Stimulated activated CD4-positive, alpha-beta T cell treated with anti-CD3 and anti-CD28 coated beads, Interleukin-2, amount 100 ng/mL, for 4 hours (primary cell): ENCODE data around the gene HDAC4.

Source experiments
- DNase-seq: peaks from one replicate; pipeline ENCODE4 v3.0.0-alpha.2; 2020; ENCODE audit warnings: low read depth

Gene HDAC4

DNA sequence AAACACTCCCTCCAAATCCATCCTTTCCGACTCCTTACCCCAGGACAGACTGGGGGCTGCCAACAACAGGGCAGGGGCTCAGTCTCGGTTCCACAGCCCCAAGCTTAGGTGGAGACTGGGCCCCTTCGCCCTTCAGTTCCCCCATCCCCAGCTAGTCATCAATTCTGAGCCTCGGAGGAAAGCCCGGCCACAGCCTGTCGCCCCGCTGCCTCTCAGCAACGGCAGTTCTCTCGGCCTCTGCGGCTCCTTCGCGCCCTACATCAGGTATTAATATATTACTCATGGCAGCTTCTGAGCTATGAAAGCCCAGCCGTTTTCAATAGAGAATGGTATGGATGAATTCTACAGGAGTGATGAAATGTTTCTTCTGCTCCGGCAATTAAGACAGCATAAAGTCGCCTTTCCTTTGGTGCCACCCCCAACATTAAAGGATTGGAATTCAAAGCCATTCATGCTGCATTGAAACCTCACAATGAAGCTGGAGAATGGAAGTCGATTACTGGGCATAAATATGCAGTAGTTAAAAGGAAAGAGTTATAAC, 2.8 kb downstream of the HDAC4 start:
- DNase-seq = no peak

DNA sequence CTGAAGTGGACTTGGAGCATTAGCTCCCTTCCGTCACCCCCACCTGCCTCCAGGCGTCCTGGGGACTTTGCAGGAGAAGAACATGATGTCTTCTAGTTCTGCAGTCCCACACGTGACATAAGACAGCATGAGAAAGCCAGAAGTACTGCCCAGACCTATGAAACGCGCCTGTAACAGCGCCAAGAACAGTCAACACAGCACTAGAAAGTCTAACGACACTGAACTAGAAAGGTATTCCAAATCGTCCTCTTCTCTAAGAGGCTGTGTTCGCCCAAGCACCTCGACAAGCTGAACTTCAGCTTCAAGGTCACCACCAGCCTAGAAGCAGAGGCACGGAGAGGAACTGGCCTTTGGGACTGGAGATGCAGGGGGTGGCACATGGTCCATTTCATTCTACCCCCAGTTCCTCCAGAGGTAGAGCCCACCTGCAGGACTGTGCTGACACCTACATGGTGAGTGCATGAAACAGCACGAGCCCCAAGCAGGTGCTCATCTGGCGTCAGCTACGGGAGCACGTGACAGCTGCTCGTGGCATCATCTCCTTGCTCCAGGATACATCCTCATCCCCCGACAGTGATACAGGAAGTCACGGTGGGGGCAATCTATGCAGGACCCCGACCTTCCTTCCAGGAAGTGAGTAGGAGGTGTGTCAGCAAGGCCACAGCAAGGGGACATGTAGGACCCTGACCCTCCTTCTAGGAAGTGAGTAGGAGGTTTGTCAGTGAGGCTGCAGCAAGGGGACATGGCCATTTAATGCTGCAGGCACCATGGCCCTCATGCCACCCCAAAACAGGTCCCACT, 3.7 kb downstream of the HDAC4 start:
- DNase-seq = peak; percentile 24

- DNase-seq = no peak
These were observed 5.3 kb downstream of the HDAC4 start for GRCh38 chr2:239395524-239395923.

DNA sequence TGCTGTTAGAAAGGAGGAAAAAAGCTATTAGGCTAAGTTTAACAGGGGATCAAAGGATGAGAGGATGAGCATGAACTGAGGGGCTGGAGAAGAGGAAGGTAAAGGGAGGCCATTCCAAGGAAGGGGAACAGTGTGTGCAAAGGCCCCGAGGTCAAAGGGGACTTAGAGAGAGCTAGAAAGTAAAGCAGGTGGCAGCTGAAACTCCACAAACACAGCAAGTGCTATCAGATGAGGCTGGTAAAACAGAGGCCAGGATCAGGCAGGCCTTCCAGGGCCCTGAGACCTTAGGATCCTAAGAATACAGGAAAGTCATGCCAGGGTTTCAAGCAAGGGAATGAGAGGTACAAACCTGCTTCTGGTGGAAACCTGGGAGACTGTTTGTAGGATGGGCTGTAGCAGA, 5.8 kb downstream of the HDAC4 start:
- DNase-seq = no peak

DNA sequence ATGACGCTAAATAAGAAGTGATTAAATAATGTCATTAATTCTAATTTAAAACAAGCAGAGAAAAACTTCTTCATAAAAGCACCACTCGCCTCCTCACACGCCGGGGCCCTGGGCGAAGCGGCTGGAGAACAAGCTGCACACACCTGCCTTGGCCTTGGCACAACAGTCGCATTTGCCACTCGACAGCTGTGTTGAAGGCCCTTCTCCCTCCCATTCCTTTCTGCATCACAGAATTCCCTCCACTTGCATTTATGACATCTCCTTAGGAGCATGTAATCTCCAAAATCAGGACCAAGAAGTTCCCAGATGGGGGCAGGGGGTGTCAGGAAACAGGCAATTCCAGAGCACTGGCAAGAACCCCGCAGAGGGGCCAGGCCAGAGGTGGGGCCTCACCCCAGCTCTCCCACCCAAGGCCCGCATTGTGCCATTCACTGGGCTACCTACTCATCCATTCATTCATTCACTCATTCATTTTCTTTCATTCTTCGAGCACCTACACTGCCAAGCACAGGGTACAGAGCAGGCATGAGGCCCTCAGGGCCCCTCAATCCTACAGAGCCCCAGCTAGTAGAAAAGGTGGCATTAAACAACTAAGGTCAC, 6.4 kb downstream of the HDAC4 start:
- DNase-seq = no peak

DNA sequence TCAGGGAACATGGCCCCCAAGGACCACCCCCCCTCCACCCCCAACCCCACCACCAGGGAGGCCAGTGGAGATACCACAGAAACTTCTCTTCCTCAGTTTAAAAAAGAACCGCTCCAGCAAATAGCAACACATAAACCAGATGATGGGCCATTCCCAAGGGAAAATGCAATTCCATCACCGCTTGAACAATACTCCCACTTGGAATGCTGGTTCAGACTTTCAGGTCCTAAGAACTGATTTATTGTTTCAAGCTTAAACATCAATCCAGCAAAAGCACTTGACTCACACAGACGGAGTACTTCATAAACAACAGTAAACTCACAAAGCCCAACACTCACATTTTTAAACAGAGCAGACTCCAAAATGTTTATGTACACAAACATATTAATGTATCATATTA, 6.9 kb downstream of the HDAC4 start:
- DNase-seq = no peak

DNA sequence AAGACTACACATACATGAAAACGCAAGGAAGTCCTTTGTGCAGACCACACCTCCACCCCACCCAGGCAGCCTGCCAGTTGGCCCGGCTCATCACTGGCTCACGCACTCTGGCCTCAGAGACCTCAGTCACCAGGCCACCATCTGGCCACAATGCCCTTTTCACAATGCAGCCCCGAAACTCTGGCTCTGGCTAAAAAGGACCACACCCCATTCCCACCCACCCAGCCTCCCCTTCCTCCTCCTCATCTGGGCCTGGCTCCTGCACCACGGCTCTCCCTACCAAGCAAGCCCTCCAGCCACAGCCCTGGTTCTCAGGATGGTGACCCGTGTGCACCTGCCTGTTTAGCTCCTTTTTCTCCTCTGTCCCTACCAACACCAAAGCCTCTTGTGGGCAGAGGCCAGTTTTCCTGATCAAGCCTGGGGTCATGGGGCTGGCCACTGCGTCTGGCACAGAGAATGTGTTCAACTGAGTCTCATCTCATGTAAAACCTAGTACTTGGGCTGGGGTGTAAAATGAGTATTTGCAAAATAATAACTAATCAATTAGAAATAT, 7.4 kb downstream of the HDAC4 start:
- DNase-seq = no peak

- DNase-seq = no peak
These were observed 8.0 kb downstream of the HDAC4 start for GRCh38 chr2:239392688-239393387.

- no peak for DNase-seq
These were observed 8.8 kb downstream of the HDAC4 start for GRCh38 chr2:239392072-239392357.

DNA sequence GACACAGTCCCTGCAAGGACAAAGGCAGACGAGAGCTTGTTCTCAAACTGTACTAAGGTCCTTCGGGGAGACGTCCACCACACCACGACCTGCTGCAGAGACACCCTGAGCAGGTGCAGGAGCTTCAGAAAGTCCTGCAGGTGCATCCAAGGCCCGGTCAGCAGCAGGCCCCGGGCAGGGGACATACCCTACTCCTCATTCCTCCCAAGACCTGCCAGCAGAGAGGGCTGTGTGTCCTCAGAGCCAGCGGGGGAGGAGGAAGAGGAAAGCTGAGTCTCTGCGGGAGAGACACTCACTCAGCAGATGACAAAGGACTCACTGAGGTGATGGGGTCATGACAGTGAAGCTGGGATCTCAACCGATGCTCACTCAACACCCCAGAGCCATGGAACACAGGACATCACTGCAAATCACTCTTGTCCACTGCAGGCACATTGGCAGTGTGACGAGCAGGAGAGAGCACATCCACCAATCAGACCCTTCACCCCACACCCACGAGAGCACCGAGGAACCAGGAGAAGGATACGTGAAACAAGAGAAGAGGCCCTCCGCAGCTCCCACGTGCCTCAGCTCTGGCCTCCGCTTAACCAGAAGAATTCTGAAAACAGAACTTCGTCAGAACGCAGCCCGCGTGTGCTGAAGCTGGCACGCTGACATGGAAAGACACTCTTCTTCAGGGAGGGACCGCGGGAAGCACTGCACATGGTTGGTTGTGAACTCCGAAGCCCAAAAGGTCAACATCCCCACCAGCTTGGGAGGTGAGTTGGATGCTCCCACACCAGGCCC, 9.3 kb downstream of the HDAC4 start:
- DNase-seq = no peak

DNA sequence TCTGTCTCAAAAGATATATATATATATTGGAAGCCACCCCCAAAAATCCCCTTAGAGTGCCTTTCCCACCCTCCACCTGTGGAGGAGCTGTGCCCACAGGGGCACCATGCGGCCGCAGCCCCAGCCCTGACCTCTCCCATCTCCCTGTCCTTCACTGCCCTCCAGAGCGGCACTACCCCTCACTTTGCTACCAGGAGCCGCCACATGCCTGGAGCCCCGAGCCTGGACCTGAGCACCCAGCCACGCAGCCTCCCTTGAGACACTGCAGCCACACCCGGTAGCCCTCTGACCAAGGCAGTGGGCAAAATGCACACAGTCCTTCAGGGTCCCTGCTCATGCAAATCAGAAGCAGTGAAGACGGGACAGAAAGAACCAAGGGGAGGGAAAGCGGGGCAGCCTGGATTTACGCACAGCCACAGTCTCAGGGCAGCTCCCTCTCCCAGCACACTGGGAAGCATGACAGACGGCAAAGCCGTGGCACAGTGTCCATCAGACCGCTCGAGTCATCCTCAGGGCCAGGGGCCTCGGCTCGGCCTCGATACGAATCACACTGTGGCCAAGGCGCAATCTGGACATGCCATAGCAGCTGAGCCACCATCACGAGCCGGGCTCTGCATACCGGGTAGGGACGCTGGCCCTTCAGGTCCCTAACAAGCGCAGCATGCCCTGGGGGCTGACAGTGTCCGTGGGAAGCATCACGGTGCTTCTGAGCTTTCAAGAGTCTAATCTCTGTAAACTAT, 10.1 kb downstream of the HDAC4 start:
- no peak for DNase-seq

DNA sequence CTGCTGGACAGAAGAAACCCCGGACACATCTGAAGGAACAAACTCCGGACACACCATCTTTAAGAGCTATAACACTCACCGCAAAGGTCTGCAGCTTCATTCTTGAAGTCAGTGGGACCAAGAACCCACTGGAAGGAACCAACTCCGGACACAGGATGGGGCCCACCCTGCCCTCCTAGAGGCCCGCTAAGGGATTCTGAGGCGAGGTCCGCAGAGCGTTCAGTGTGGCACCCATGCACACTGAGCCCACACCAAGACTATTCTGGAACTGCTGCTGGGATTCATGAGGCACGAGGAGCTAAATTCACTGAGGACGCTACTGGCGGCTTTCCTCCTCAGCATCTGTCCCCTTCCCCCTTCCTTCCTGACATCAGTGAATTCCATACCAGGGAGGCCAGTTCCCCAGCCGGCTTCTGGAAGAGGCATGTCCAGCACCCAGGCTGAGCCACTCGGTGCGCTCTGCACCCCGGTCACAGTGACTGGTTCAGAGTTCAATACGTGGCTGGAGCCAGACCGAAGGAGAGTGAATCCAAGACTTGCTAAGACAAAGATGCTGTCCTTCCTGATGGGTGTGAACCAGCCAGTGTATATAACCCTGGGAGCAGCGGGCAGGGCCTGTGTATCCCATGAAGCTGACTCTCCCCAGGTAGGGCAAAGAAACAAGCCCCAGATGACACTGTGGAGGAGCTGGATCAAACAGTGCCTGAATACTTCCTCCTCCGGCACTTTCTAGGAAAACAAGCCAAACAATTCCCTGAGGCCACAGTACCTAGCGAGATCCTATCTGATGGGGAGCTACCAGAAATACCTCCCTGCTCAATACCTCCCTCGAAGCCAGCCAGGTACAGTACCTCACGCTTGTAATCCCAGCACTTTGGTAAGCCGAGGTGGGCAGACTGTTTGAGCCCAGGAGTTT, 11.1 kb downstream of the HDAC4 start:
- no peak for DNase-seq

- DNase-seq = no peak
These were observed 12.3 kb downstream of the HDAC4 start for GRCh38 chr2:239388236-239389151.

GRCh38 chr2:239387811-239388210, 13.0 kb downstream of the HDAC4 start:
- DNase-seq = no peak

DNA sequence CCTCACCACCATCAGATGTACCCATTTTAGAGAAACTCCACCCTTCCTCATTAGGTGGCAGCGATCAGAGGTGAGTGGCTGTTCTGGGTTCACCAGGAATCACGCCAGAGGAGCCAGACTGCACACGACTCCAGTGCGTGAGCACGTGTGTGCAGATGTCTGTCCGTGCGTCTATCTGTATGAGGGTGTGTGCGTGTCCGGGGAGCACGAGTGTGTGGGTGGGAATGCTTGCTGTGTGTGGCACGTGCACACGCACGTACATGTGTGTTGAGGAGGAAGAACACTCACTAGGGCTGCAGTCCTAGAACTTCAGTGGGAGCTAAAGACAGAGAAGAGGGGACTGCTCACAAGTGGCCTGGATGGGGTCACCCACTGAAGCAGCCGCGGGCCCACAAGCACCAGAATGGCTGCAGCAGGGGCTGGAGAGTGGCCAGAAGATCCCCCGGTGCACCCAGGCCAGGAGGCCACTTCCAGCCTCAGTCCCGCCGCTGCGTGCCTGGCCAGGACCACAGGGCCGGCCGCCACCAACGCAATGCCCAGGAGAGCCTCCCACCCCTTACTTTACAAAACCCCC, 13.9 kb downstream of the HDAC4 start:
- no peak for DNase-seq

DNA sequence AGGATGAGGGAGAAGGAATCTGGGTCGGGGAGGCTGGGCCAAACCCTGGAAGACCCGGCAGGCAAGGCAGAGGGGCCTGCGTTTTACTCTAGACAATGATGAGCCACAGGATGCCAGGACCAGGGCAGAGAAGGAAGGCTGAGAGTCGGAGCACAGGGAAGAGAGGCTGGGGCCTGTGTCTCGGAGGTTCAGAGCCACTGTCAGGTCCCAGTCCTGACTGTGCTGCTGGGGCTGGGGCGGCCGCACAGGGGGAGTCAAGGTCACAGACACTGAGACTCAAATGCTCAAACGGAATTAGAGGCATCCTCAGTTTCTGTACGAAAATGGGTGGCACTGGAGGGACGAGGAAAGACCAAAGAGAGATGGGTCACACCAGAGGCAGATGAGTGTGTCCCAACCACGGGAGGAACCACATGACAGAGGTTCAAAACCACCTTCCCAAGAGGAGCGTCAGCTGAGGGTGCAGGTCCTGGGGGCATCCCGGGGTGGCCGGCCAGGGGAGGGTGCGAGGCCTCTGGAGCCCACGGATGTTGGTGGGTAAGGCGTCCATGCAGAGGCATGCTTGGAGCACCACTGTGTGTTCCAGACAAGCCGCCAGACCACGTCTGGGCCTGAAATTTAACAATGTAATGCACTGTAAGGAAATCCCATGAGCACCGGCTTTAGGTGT, 14.7 kb downstream of the HDAC4 start:
- no peak for DNase-seq

- DNase-seq = no peak
These were observed 15.5 kb downstream of the HDAC4 start for GRCh38 chr2:239385096-239386000.
